Fibroblast of the aortic adventitia (primary cell): ENCODE results near the gene KLF2. TPM values are rescaled to one million over a fixed set of nuclear protein-coding genes. Genes with fewer than 3 reads are reported as not detected.

Experiments used
- DNase-seq: peaks from one replicate; pipeline ENCODE4 v3.0.0-alpha.2; 2010; ENCODE audit warnings: low read depth
- H3K4me3 ChIP-seq: 2 replicates; pipeline ENCODE4 v1.5.1; 2011; ENCODE audit warnings: low read depth, mild to moderate bottlenecking, control low read depth, low read length, moderate library complexity
- total RNA-seq: library from RNA; depleted of rRNA; stranded (reverse); fragments of >200 nt; gene quantifications from 2 replicates; pipeline ENCODE4 v1.2.3, GENCODE V29; 2012; ENCODE audit warnings: low replicate concordance
- TF ChIP-seq, protein P1 (sequence below): IDR thresholded peaks from 2 replicates; pipeline ENCODE4 v1.5.1; 2011; ENCODE audit warnings: mild to moderate bottlenecking, low read length, control low read depth, inconsistent platforms; ENCODE audit not compliant: insufficient read depth

The KLF2 gene
- total RNA-seq, 1 donor = 2.2 TPM

DNA sequence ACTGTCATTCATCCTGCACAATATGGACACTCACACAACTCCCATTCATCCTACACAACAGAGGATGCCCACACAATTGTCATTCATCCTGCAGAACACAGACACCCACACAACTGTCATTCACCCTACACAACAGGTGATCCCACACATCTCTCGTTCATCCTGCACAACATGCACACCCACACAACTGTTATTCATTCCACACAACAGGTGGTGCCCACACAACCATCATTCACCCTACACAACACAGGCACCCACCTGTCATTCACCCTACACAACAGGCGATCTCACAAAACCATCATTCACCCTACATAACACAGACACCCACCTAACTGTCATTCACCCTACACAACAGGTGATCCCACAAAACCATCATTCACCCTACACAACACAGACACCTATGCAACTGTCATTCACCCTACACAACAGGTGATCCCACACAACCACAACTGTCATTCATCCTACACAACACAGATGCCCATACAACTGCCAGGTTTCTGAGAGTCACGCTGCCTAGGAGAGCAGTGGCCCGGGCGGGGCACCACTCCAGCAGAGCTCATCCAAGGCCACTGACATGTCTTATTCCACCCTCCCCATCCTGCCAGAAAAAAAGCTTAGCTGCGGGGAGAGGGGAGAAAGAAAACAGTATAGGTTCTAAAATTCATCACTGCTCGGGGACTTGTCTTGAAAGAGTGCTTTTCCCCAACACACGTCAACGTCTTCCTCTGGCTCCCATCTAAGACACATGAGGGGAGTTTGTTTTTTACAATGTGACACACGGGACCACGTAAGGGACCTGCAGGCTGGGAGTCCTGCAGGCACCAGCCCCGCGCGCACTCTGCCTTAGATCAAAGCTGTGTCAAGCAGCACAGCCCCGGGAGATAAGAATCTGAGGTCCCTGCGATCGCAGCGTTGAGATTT lies 44.0 kb downstream of the KLF2 start:
- no peak for DNase-seq
- H3K4me3 ChIP-seq = no peak overlapping the region
- TF ChIP-seq, protein P1, sequence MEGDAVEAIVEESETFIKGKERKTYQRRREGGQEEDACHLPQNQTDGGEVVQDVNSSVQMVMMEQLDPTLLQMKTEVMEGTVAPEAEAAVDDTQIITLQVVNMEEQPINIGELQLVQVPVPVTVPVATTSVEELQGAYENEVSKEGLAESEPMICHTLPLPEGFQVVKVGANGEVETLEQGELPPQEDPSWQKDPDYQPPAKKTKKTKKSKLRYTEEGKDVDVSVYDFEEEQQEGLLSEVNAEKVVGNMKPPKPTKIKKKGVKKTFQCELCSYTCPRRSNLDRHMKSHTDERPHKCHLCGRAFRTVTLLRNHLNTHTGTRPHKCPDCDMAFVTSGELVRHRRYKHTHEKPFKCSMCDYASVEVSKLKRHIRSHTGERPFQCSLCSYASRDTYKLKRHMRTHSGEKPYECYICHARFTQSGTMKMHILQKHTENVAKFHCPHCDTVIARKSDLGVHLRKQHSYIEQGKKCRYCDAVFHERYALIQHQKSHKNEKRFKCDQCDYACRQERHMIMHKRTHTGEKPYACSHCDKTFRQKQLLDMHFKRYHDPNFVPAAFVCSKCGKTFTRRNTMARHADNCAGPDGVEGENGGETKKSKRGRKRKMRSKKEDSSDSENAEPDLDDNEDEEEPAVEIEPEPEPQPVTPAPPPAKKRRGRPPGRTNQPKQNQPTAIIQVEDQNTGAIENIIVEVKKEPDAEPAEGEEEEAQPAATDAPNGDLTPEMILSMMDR = no peak

DNA sequence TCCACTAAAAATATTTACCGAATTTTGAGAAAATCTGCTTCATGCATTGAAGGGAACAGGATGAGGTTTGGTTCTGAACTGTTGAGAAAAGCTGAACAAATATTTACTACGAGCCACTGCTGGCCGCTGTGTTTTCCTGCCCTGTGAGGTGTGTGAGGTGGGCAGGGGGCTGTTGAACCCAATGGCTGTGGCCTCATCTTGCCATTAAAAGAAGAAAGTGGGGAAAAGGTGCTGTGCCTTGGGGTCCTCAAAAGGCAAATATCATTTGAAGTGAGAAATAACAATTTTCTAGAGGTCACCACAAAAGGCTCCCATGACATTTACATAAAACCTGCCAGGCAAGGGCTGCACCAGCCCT lies 44.7 kb downstream of the KLF2 start:
- DNase-seq = no peak
- no peak overlapping the region for H3K4me3 ChIP-seq
- TF ChIP-seq, protein P1 = no peak

DNA sequence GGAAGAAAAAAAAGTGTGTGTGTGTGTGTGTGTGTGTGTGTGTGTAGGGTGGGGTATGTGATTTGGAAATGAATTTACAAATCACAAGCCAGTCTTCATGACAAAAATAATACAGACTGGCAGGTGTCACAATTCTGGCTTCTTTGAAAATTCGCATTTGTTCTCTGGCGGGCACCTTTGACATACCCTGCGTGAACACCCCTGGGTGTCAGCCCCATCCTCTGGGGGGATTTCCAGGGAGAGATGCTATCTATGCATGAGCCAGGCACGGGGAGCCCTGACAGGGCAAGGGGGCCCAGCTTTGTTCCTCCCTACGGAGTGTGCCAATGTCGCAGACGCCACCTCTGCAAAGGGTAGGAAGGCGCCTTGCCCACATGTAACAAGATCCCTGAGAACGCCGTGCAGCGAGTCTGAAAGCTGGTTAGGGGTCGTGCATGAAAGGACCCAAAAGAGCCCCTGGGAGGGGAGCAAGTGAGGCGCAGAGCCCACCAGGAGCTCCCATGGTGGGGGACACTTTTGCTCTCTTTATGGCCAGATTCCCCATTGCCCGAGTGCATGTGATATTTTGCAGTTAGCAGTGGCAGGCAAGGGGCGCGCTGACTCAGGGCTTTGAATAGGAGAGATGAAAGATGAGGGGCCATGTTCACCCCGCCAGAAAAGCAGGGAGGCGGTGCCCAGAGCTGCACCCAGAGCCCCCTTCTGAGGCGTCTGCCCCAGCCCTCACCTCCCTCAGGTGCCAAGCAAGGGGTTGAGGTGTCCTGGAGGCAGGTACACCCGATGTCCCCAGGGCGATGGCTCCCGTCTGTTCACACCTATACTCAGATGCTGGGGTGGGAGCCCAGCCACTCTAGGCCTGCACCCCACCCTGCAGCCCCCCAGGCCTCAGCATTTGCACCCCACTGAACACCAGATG lies 45.3 kb downstream of the KLF2 start:
- TF ChIP-seq, protein P1 = no peak
- no peak for DNase-seq
- no peak overlapping the region for H3K4me3 ChIP-seq

DNA sequence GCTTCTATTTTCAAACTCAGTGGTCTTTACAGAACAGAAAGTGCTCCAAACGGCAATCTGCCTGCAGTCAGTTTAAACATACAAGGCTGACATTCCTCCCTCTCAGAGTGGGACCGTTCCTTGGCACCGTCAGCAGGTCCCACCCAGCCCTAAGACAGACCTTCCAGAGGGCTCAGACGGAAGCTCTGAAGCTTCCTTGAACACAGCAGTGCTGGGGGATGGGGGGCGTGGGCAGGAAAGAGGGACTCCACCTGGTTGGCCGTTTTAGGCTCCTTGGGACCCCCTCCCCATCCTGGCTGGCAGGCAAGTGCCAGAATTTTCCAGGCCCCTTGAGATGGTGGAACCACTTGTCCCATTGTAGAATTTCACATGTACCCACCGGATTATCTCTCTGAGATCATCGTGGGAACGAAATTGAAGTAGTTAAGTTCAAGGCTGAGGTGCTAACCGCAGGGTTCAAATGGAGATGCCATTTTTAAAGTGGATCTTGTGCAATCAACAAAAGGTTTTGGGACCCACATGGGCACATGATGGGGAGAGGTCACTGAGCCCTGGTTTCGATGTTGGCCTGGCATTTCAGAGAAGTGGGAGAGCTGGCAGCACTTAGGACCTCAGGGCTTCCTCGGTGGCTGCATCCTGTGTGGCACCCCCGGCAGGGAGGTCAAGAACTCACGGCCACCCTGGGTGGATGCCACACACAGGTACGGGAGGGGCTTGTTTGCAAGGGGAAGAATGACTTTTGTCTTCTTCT lies 46.2 kb downstream of the KLF2 start:
- TF ChIP-seq, protein P1 = no peak
- DNase-seq = no peak
- H3K4me3 ChIP-seq = no peak overlapping the region

DNA sequence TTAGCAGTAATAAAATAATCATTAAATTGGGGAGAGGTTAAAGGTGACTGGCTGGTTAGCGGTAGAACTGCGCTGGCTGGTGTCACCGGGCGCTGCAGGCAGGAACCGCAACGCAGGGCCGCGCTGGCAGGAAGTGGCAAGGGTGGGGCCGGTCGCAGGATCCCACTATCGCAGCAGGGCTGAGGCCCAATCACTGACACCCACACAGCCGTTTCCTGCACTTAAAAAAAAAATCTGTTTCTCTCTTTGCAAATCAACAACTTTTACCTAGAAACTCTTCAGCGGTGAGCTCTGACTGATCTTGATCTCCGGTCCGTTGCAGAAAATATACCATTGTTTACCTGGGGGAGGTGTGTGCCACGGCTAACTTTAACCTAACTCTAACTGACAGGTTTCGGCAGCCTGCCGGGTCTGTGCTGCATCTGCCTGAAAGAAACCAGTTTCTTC lies 46.9 kb downstream of the KLF2 start:
- H3K4me3 ChIP-seq = no peak overlapping the region
- DNase-seq = no peak
- TF ChIP-seq, protein P1 = no peak

DNA sequence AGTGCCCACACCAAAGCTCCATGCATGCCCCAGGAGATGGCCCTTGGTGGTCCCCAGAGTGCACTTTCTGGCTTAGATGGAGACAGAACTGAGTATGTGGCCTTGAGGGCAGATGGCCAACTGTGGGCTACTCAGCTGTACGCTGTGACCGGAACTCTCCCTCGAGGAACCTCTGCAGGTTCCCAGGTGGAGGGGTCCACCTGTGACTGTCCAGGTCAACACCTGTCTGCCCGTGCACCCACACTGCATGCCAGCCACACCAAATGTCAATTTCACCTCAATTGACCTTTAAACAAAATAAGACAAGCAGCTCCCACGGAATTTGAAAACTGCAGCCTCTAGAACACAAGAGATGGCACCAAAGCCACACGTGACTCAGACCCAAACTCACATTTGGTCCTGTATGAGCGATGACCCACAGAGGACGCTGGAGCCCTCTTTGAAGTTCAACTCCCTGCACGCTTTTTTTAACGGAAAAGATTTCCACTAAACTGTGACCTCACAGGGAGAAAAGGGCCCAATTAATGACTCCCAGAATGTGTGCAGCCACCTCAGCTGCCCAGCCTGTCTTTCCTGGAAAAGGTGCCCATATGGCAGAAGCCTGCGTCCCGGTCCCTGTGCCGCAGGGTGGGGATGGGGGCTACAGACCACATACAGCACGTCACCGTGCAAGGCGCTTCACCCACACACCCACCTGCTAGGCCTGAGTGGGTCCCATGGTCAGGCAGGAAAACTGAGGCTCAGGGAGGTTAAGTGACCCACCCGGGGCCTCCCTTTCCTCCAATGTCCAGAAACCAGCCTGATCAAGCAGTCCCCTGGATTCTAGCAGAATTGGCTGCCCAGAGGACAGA lies 47.7 kb downstream of the KLF2 start:
- H3K4me3 ChIP-seq = no peak overlapping the region
- no peak for DNase-seq
- TF ChIP-seq, protein P1 = no peak
